Urinary bladder (tissue), 2 donors: ENCODE results near the gene TTBK1. TPM values are rescaled to one million over a fixed set of nuclear protein-coding genes. Genes with fewer than 3 reads are reported as not detected.

Source experiments
- polyA plus RNA-seq: library from polyadenylated mRNA; stranded (reverse); fragments of 200-250 nt; gene quantifications from one replicate; pipeline ENCODE4 v1.2.3, GENCODE V29; 2013
- small RNA-seq: library from RNA; depleted of rRNA; stranded (forward); fragments of <200 nt; gene quantifications from one replicate; pipeline ENCODE3, GENCODE V24; 2014
- total RNA-seq: library from RNA; depleted of rRNA; stranded (reverse); fragments of >200 nt; gene quantifications from one replicate; pipeline ENCODE4 v1.2.3, GENCODE V29; 2014
- donor health status: healthy.

The TTBK1 gene
- total and polyA plus RNA-seq, 2 donors = 0.20 to 0.32 TPM

Small RNAs within 50 kb of the gene (small RNA-seq; reads per million reads assigned to genes)
- not detected for gene RPL12P47

Other genes starting within 250 kb of the TTBK1 start
- gene MEA1, start 229.5 kb upstream of the TTBK1 start, total RNA-seq = 29.1 TPM
- gene MEA1, start 229.5 kb upstream of the TTBK1 start, polyA plus RNA-seq = 87.7 TPM
- 75.8 TPM for gene KLHDC3, start 229.2 kb upstream of the TTBK1 start, total RNA-seq
- gene KLHDC3, start 229.2 kb upstream of the TTBK1 start, polyA plus RNA-seq = 90.4 TPM
- gene RRP36, start 221.9 kb upstream of the TTBK1 start, total RNA-seq = 37.1 TPM
- gene RRP36, start 221.9 kb upstream of the TTBK1 start, polyA plus RNA-seq = 38.1 TPM
- 26.5 TPM for gene CUL7, start 189.6 kb upstream of the TTBK1 start, total RNA-seq
- gene CUL7, start 189.6 kb upstream of the TTBK1 start, polyA plus RNA-seq = 10.8 TPM
- gene MRPL2, start 184.0 kb upstream of the TTBK1 start, total RNA-seq = 9.3 TPM
- gene MRPL2, start 184.0 kb upstream of the TTBK1 start, polyA plus RNA-seq = 61.6 TPM
- 17.1 TPM for gene KLC4, start 183.8 kb upstream of the TTBK1 start, total RNA-seq
- gene KLC4, start 183.8 kb upstream of the TTBK1 start, polyA plus RNA-seq = 31.9 TPM
- 89.6 TPM for gene PTK7, start 167.2 kb upstream of the TTBK1 start, total RNA-seq
- gene PTK7, start 167.2 kb upstream of the TTBK1 start, polyA plus RNA-seq = 49.6 TPM
- 19.2 TPM for gene SRF, start 72.2 kb upstream of the TTBK1 start, total RNA-seq
- gene SRF, start 72.2 kb upstream of the TTBK1 start, polyA plus RNA-seq = 116 TPM
- 20.6 TPM for gene CUL9, start 61.3 kb upstream of the TTBK1 start, total RNA-seq
- 23.5 TPM for gene CUL9, start 61.3 kb upstream of the TTBK1 start, polyA plus RNA-seq
- 18.2 TPM for gene DNPH1, start 14.0 kb upstream of the TTBK1 start, total RNA-seq
- gene DNPH1, start 14.0 kb upstream of the TTBK1 start, polyA plus RNA-seq = 108 TPM
- gene SLC22A7, start 54.8 kb downstream of the TTBK1 start, total RNA-seq = not detected
- gene SLC22A7, start 54.8 kb downstream of the TTBK1 start, polyA plus RNA-seq = 0.15 TPM
- 3.9 TPM for gene CRIP3, start 65.3 kb downstream of the TTBK1 start, total RNA-seq
- gene CRIP3, start 65.3 kb downstream of the TTBK1 start, polyA plus RNA-seq = 1.1 TPM
- gene ZNF318, start 126.2 kb downstream of the TTBK1 start, total RNA-seq = 14.6 TPM
- 10.1 TPM for gene ZNF318, start 126.2 kb downstream of the TTBK1 start, polyA plus RNA-seq
- gene ABCC10, start 184.1 kb downstream of the TTBK1 start, total RNA-seq = 15.6 TPM
- 18.5 TPM for gene ABCC10, start 184.1 kb downstream of the TTBK1 start, polyA plus RNA-seq
- gene DLK2, start 212.1 kb downstream of the TTBK1 start, total RNA-seq = 2.0 TPM
- gene DLK2, start 212.1 kb downstream of the TTBK1 start, polyA plus RNA-seq = 0.67 TPM
- gene TJAP1, start 234.1 kb downstream of the TTBK1 start, total RNA-seq = 10.5 TPM
- gene TJAP1, start 234.1 kb downstream of the TTBK1 start, polyA plus RNA-seq = 29.7 TPM